ENCODE results near the gene GFRA1.

GFRA1 gene

DNA sequence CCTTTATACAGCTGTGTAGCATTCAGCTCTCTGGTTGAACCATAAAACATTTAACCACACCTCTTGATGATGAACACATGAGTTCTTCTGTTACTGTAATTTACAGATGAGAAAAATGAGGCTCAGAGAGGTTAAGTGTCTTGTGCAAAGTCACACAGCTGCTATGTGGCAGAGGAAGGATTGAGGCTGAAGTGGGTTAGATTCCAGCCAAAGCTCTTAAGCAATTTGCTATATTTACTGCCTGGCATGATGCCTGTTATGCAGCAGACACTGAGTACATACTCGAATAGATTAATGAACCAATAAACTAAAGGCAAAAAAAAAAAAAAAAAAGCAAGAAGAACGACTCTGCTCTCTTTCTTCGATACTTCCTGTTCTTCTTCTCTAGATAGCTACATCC is 35.7 kb downstream of the GFRA1 start:
- DNase-seq (ENCODE audit: low read depth), result no peak
- TF ChIP-seq CTCF (IDR thresholded peaks at IDR 0.05; ENCODE audit: insufficient read depth, low read depth, low read length, missing control alignments), result no peak
- no peak overlapping the region for H3K4me3 ChIP-seq (ENCODE audit: low read depth, low read length)

DNA sequence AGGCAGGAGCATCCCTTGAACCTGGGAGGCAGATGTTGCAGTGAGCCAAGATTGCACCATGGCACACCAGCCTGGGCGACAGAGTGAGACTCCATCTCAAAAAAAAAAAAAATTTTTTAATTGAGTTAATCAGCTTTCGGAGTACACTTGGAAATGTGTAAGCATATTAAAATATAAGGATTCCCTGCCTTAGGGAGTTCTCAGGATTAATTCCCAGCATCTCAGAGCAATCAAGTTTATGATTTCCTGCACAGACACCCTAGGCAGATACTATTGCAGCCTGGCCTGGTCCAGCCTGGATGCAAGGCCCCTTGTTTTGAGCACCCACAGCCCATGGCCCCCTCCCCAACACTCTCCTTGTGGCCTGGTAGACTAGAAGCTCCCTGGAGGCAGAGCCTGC is 39.8 kb downstream of the GFRA1 start:
- H3K4me3 ChIP-seq (ENCODE audit: low read depth, low read length), result no peak overlapping the region
- DNase-seq (ENCODE audit: low read depth), result no peak
- TF ChIP-seq CTCF (IDR thresholded peaks at IDR 0.05; ENCODE audit: insufficient read depth, low read depth, low read length, missing control alignments), result no peak

GRCh38 chr10:116232613-116233012 is 40.4 kb downstream of the GFRA1 start:
- no peak for DNase-seq (ENCODE audit: low read depth)
- TF ChIP-seq CTCF (IDR thresholded peaks at IDR 0.05; ENCODE audit: insufficient read depth, low read depth, low read length, missing control alignments), result no peak

DNA sequence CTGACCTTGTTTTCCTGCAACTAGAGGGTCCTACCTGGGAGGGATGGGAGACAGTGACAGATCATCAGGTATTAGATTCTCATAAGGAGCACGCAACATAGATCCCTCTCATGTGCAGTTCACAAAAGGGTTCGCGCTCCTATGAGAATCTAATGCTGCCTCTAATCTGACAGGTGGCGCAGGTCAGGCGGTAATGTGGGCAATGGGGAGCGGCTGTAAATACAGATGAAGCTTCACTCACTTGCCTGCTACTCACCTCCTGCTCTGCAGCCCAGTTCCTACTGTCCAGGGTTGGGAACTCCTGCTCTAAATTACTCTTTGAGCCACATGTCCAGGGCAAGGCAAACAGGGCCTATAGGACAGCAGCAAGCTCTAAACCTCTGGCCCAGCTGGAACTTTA is 46.2 kb downstream of the GFRA1 start:
- TF ChIP-seq CTCF (IDR thresholded peaks at IDR 0.05; ENCODE audit: insufficient read depth, low read depth, low read length, missing control alignments), result no peak
- no peak overlapping the region for H3K4me3 ChIP-seq (ENCODE audit: low read depth, low read length)
- DNase-seq (ENCODE audit: low read depth), result no peak

More at GRCh38 chr10:116232613-116233012, 40.4 kb downstream of the GFRA1 start:
- H3K4me3 ChIP-seq (ENCODE audit: low read depth, low read length), result no peak overlapping the region

DNA sequence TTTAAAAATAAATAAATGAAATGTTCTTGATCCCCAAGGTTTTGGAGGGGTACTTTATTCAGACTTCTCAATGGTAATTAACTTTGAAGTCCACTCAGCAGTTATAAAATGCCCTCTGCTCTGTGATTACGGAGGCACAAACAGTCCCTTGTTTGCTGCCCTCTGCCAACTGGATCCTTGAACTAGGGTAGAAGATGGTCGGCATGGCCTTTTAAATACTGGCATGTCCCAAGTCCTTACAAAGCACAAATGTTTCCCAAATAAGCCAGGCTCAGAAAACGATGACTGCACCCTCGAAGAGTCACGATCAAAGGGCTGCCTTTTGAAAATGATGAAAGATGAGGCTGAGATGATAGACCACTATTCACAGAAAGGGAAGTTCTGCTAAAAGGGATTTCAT is 47.0 kb downstream of the GFRA1 start:
- no peak for DNase-seq (ENCODE audit: low read depth)

DNA sequence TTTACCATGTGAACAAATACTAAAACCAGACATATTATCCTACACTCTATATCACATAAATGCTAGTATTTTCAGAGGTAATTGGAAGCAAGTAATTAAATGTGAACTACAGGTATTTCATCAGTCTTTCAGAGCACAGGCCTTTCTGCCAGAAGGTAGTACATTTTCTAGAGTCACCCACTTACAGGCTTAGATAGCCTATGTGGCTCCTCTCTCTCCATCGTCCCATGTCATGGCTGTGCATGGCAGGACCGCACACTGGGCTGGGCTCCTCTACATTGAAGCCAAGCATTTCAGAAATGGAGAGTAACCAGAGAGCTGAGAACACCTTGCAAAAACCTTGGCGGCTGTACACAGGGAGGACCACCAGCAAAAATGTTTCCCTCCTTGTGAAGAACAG is 49.7 kb downstream of the GFRA1 start:
- TF ChIP-seq CTCF (IDR thresholded peaks at IDR 0.05; ENCODE audit: insufficient read depth, low read depth, low read length, missing control alignments), result no peak
- no peak overlapping the region for H3K4me3 ChIP-seq (ENCODE audit: low read depth, low read length)
- no peak for DNase-seq (ENCODE audit: low read depth)

More for the DNA sequence above, 47.0 kb downstream of the GFRA1 start:
- TF ChIP-seq CTCF (IDR thresholded peaks at IDR 0.05; ENCODE audit: insufficient read depth, low read depth, low read length, missing control alignments), result no peak
- no peak overlapping the region for H3K4me3 ChIP-seq (ENCODE audit: low read depth, low read length)

DNA sequence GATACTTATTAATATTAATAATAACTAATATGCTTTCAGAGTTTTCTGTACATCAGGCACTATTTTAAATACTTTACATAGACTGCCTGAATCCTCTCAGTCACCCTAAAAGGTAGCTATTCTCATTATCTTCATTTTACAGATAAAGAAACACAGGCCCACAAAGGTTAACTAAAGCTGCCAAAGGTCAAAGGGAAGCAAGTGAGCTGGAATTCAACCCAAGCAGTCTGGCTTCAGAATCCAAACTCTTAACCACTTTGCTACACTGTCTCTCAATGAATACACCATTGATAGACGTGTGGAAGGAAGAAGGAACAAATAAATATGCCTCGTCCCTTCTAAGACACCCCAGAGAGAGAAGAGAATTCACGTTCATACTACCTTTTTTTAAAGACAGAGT is 52.0 kb downstream of the GFRA1 start:
- TF ChIP-seq CTCF (IDR thresholded peaks at IDR 0.05; ENCODE audit: insufficient read depth, low read depth, low read length, missing control alignments), result no peak
- no peak for DNase-seq (ENCODE audit: low read depth)
- H3K4me3 ChIP-seq (ENCODE audit: low read depth, low read length), result no peak overlapping the region
